B cell (primary cell): ENCODE measurements around the gene LRRC8E.

Experiments
- EZH2 ChIP-seq: IDR thresholded peaks from 2 replicates; pipeline ENCODE4 v1.6.1; 2012; ENCODE audit warnings: borderline replicate concordance, low read depth, mild to moderate bottlenecking, moderate library complexity, low read length; ENCODE audit not compliant: insufficient read depth, poor library complexity, severe bottlenecking
- TF ChIP-seq, protein P1 (sequence below): fragments of 200-600 bp; IDR thresholded peaks from one replicate; pipeline ENCODE4 v1.8.0; 2022; ENCODE audit warnings: antibody characterized with exemption, mild to moderate bottlenecking

DNA sequence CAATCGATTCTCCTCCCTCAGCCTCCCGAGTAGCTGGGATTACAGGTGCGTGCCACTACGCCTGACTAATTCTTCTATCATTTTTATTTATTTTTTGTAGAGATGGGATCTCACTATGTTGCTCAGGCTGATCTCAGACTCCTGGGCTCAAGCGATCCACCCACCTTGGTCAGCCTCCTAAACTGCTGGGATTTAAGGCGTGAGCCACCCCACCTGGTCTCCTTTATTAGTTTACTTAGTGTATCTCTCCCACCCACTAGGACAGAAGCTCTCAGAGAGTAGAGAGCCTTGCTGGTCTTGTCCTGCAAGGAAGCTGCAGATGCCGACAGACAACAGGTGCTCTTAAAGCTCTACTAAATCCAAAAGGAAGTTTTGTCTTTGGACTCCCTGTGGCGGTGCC lies 2.5 kb upstream of the LRRC8E start:
- TF ChIP-seq, protein P1, sequence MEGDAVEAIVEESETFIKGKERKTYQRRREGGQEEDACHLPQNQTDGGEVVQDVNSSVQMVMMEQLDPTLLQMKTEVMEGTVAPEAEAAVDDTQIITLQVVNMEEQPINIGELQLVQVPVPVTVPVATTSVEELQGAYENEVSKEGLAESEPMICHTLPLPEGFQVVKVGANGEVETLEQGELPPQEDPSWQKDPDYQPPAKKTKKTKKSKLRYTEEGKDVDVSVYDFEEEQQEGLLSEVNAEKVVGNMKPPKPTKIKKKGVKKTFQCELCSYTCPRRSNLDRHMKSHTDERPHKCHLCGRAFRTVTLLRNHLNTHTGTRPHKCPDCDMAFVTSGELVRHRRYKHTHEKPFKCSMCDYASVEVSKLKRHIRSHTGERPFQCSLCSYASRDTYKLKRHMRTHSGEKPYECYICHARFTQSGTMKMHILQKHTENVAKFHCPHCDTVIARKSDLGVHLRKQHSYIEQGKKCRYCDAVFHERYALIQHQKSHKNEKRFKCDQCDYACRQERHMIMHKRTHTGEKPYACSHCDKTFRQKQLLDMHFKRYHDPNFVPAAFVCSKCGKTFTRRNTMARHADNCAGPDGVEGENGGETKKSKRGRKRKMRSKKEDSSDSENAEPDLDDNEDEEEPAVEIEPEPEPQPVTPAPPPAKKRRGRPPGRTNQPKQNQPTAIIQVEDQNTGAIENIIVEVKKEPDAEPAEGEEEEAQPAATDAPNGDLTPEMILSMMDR, result no peak
- TF ChIP-seq EZH2, result no peak
